Bronchial epithelial cell (primary cell): ENCODE results near the gene UCP3. TPM values are rescaled to one million over a fixed set of nuclear protein-coding genes. Genes with fewer than 3 reads are reported as not detected.
A peak's percentile ranks its signal among the peaks of the same experiment; 100 is the strongest.

Source experiments
- DNase-seq: peaks from one replicate; pipeline ENCODE4 v3.0.0-alpha.2; 2010; ENCODE audit warnings: low read depth
- FAIRE-seq: peaks from 2 replicates; lab custom pipeline; 2011; peaks lifted over from hg19 to GRCh38; lab: Jason Lieb, UNC
- H3K27me3 ChIP-seq: 2 replicates; pipeline ENCODE4 v1.5.1; 2011; ENCODE audit warnings: low read length; ENCODE audit not compliant: control insufficient read depth, insufficient read depth
- H3K36me3 ChIP-seq: 2 replicates; pipeline ENCODE4 v1.5.1; 2011; ENCODE audit warnings: low read length; ENCODE audit not compliant: control insufficient read depth, insufficient read depth
- H3K4me3 ChIP-seq: 2 replicates; pipeline ENCODE4 v1.5.1; 2011; ENCODE audit warnings: mild to moderate bottlenecking, low read depth, low read length, control low read depth
- total RNA-seq: library from RNA; depleted of rRNA; stranded (reverse); fragments of >200 nt; gene quantifications from 2 replicates; pipeline ENCODE4 v1.2.1, GENCODE V29; 2014
- TF ChIP-seq, protein P1 (sequence below): IDR thresholded peaks from 2 replicates; pipeline ENCODE4 v1.5.1; 2011; ENCODE audit warnings: mild to moderate bottlenecking, moderate library complexity, low read length, control low read depth, inconsistent platforms; ENCODE audit not compliant: insufficient read depth, severe bottlenecking

Gene UCP3
- total RNA-seq, 1 donor from 2014 or later, result under 0.01 TPM

DNA sequence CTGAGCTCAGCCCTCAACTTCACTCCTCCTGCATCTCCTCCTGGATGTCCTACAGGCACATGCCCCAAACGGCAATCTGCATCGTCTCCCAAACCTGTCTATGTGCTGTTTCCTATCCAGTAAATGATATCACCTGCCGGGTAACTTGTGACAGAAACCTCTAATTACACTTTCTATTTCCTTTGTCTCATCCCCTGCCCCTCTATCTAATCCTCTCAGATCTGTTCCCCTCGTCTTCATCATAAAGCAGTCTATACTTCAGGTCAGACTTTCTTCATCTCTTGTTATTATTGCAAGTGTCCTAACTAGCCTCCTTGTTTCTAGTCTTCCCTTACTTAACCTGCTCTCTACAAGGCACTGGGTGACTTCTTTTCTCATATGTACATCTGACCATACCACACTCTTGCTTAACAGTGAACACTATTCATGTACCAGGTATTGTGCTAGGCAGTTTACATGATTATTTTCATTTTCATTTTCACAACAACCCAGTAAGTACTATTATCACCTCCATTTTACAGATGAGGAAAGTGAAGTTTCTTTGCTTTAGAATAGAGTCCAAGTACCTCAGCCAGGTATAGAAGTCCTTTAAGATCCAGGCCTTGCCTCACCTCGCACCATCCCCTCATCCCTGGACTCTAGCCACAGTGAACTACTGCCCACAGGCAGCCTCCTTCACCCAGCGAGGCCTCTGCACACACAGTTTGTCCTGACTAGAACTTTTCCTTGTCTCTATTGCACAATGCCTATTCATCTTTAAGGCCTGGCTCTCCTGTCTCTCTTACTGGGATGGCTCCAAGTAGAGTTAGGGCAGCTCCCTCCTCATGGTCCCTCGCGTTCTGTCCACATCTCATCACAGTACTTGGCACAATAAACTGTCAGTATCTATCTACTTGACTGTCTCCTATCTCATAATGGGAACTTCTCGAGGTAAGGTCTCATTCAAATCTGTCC lies 22.1 kb upstream of the UCP3 start:
- no peak overlapping the region for H3K4me3 ChIP-seq
- TF ChIP-seq, protein P1, sequence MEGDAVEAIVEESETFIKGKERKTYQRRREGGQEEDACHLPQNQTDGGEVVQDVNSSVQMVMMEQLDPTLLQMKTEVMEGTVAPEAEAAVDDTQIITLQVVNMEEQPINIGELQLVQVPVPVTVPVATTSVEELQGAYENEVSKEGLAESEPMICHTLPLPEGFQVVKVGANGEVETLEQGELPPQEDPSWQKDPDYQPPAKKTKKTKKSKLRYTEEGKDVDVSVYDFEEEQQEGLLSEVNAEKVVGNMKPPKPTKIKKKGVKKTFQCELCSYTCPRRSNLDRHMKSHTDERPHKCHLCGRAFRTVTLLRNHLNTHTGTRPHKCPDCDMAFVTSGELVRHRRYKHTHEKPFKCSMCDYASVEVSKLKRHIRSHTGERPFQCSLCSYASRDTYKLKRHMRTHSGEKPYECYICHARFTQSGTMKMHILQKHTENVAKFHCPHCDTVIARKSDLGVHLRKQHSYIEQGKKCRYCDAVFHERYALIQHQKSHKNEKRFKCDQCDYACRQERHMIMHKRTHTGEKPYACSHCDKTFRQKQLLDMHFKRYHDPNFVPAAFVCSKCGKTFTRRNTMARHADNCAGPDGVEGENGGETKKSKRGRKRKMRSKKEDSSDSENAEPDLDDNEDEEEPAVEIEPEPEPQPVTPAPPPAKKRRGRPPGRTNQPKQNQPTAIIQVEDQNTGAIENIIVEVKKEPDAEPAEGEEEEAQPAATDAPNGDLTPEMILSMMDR, result no peak
- DNase-seq (no peak), FAIRE-seq (no peak)
- peaks cover 6% of the 10 kb centered on the region for H3K36me3 ChIP-seq
- H3K27me3 ChIP-seq, result no peaks in the 10 kb centered on the region

DNA sequence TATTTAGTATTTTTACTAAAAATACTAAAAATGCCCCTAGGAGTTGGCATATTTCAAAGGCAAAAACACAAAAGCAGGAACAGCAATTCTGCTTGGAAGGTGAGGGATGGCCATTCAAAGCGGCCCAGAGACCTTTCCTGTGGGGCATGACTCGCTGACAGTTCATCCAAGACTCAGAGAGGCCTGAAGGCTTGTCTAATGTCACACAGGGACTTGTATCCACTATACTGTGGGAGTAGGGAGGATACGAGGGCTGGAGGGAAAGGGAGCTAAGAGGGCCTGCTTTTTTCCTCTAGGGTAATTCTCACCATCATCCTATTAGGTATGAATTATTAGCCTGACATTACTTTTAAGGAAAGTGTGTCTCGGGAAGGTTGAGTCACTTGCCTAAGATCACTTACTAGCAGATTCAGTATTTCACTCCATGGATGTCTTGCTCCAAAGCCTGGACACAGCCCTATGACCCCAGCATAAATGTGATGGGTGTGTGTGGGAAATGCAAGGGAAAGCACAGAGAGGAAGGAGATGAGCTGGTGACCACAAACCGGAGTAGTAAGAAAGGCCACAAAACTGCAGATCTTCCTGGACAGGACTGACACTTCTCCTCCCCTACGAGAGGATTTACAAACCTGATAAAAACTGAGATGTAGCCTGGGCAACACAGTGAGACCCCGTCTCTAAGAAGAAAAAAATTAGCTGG lies 16.7 kb upstream of the UCP3 start:
- Histone ChIP-seq H3K27me3 (no peaks in the 10 kb centered on the region), H3K36me3 (no peaks in the 10 kb centered on the region), H3K4me3 (no peak overlapping the region)
- no peak for FAIRE-seq
- TF ChIP-seq, protein P1, result no peak
- DNase-seq, result peak; percentile 83

DNA sequence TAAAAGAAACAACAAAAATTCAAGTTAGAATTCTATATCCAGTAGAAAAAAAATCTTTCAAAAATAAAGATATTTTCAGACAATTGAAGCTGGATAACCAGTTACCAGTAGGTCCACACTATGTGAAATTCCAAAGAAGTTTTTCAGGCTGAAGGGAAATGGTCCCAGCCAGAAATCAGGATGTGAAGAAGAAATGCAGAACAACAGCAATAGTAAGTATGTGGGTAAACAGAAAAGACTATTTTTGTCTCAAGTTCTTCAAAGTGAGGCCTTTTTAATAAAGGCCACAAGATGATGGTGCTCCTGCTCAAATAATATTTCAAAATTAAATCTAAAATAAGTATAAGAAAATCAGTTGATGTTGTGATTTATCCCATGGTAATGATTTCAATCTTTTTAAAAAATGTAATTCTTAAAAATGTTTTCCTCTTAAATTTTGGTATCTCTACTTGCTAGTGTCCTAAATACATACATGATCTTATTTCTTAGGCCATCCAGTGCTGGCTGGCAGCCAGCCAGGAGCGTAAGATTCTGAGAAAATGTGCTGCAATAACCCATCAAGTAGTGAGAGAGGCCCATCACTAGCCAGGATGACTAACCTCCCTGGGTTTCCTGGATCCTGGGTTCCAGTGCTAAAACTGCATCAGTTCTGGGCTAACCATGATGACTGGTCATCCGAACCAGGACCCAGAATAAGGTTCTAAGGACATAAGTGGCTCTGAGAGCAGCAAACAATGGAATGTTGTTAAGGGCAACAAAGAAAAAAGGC lies 15.6 kb upstream of the UCP3 start:
- H3K27me3 ChIP-seq, result no peaks in the 10 kb centered on the region
- DNase-seq (peak; percentile 66), FAIRE-seq (no peak)
- TF ChIP-seq, protein P1, result no peak
- H3K4me3 ChIP-seq, result no peak overlapping the region
- no peaks in the 10 kb centered on the region for H3K36me3 ChIP-seq

DNA sequence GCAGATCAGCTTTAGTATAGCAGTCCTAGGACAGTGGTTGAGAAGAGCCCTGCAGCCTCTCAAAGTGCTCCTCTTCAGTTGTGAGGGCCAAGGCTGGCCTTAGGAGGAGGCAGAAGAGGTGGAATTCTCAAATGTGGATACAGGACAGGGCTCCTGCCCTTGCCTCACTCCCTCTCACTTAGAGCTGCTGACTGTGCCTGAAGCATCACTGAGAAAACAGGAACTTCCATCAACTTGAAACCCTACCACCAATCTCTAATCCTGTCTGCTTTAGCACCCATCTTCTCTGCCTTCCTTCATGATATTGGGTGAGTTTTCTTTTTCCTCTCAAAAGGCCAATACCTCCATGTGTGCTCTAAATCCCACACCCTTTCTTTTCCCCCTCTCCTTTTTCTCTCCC lies 14.4 kb upstream of the UCP3 start:
- Histone ChIP-seq H3K36me3 (no peaks in the 10 kb centered on the region), H3K4me3 (no peak overlapping the region), H3K27me3 (no peaks in the 10 kb centered on the region)
- TF ChIP-seq, protein P1, result no peak
- FAIRE-seq, result no peak
- DNase-seq, result no peak

DNA sequence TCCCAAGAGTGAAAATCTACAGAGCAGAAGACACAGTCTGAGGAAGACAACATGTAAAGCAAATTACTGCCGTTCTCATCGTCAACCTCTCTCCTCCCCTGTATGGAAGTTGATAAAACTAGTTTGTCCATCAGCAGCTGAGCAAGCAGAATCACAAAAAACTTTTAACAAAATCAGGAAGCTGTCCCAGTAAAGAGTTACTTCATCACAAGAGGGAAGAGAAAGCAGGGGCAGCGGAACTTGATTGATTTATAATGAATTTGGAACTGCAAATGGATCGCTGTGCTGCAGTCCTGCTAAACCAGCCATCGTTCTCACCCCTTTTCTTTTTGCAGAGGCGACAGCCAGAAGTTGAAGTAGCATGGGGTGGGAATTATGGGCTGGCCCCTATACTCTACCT lies 13.7 kb upstream of the UCP3 start:
- Histone ChIP-seq H3K36me3 (no peaks in the 10 kb centered on the region), H3K4me3 (no peak overlapping the region), H3K27me3 (no peaks in the 10 kb centered on the region)
- FAIRE-seq, result no peak
- TF ChIP-seq, protein P1, result no peak
- DNase-seq, result no peak
